ENCODE data around the gene PUS10. TPM values are rescaled to one million over a fixed set of nuclear protein-coding genes. Genes with fewer than 3 reads are reported as not detected.

PUS10 gene
- total RNA-seq, 4 donors from 2014 or later, result 3.8 to 26.4 (median 12.1) TPM

GRCh38 chr2:60966507-60967405, 51.3 kb downstream of the PUS10 start:
- in situ Hi-C loops (cut with MboI; ENCODE audit: low pct_ligation_motif_present in 1 of 4, low pct_unique_long_range_greater_than_20kb in 1 of 4, low sequenced_read_pairs in 3 of 4), result no loop called here

GRCh38 chr2:60965499-60965785, 52.6 kb downstream of the PUS10 start:
- H3K27me3 ChIP-seq, result no peaks in the 10 kb centered on the region
- no peaks in the 10 kb centered on the region for H3K9me3 ChIP-seq
- DNase-seq, result no peak
- intact Hi-C loops (cut with DNase I; ENCODE audit: low total_unique reads), result no loop called here
- H3K36me3 ChIP-seq, result no peaks in the 10 kb centered on the region
- TF ChIP-seq POLR2A (IDR thresholded peaks at IDR 0.05) (no peak), POLR2AphosphoS5 (IDR thresholded peaks at IDR 0.05) (no peak), EP300 (IDR thresholded peaks at IDR 0.05; ENCODE audit: low read depth) (no peak), CTCF (IDR thresholded peaks at IDR 0.05) (no peak)
- no peak overlapping the region for H3K4me3 ChIP-seq
- in situ Hi-C loops (cut with MboI; ENCODE audit: low pct_ligation_motif_present in 1 of 4, low pct_unique_long_range_greater_than_20kb in 1 of 4, low sequenced_read_pairs in 3 of 4), result no loop called here
- H3K4me1 ChIP-seq, result peaks cover 0 to 3% (median 0%) of the 10 kb centered on the region in 4 donors
- H3K27ac ChIP-seq, result no peak overlapping the region

More at GRCh38 chr2:60966507-60967405, 51.3 kb downstream of the PUS10 start:
- no peaks in the 10 kb centered on the region for H3K36me3 ChIP-seq
- peaks cover 0 to 13% (median 5%) of the 10 kb centered on the region in 4 donors for H3K4me1 ChIP-seq
- 67 to 77% methylated on average over 1 of the region's 1 CpG for WGBS, 2 donors (ENCODE audit: low coverage in 1 of 2)
- TF ChIP-seq EP300 (IDR thresholded peaks at IDR 0.05; ENCODE audit: low read depth) (no peak), POLR2A (IDR thresholded peaks at IDR 0.05) (no peak), POLR2AphosphoS5 (IDR thresholded peaks at IDR 0.05) (no peak), CTCF (IDR thresholded peaks at IDR 0.05) (no peak)
- no peaks in the 10 kb centered on the region for H3K9me3 ChIP-seq
- DNase-seq, result no peak
- intact Hi-C loops (cut with DNase I; ENCODE audit: low total_unique reads), result no loop called here
- no peak overlapping the region for H3K27ac ChIP-seq
- no peak overlapping the region for H3K4me3 ChIP-seq
- H3K27me3 ChIP-seq, result no peaks in the 10 kb centered on the region

- H3K27me3 ChIP-seq, result no peaks in the 10 kb centered on the region
- no peaks in the 10 kb centered on the region for H3K9me3 ChIP-seq
- H3K27ac ChIP-seq, result no peak overlapping the region
- TF ChIP-seq POLR2AphosphoS5 (IDR thresholded peaks at IDR 0.05), result no peak
- no peak for TF ChIP-seq CTCF (IDR thresholded peaks at IDR 0.05)
- no peaks in the 10 kb centered on the region for H3K36me3 ChIP-seq
- in situ Hi-C loops (cut with MboI; ENCODE audit: low pct_ligation_motif_present in 1 of 4, low pct_unique_long_range_greater_than_20kb in 1 of 4, low sequenced_read_pairs in 3 of 4), result no loop called here
- intact Hi-C loops (cut with DNase I; ENCODE audit: low total_unique reads), result no loop called here
- DNase-seq, result no peak
- whole genome bisulfite sequencing, 2 donors (ENCODE audit: low coverage in 1 of 2), result 73 to 84% methylated on average over 7 of the region's 7 CpGs
- no peak overlapping the region for H3K4me3 ChIP-seq
- H3K4me1 ChIP-seq, result peaks cover 0 to 3% (median 0%) of the 10 kb centered on the region in 4 donors
Observed at GRCh38 chr2:60964651-60965498, 53.2 kb downstream of the PUS10 start.

GRCh38 chr2:60963190-60963589, 54.9 kb downstream of the PUS10 start:
- Histone ChIP-seq H3K4me3 (no peak overlapping the region), H3K9me3 (no peaks in the 10 kb centered on the region), H3K27ac (no peak overlapping the region), H3K4me1 (peaks cover 0 to 7% (median 2%) of the 10 kb centered on the region in 4 donors), H3K27me3 (no peaks in the 10 kb centered on the region), H3K36me3 (no peaks in the 10 kb centered on the region)
- DNase-seq, result no peak
- TF ChIP-seq POLR2A (IDR thresholded peaks at IDR 0.05), result no peak
- no peak for TF ChIP-seq EP300 (IDR thresholded peaks at IDR 0.05; ENCODE audit: low read depth)
- no peak for TF ChIP-seq CTCF (IDR thresholded peaks at IDR 0.05)
- TF ChIP-seq POLR2AphosphoS5 (IDR thresholded peaks at IDR 0.05), result no peak
- in situ Hi-C loops (cut with MboI; ENCODE audit: low pct_ligation_motif_present in 1 of 4, low pct_unique_long_range_greater_than_20kb in 1 of 4, low sequenced_read_pairs in 3 of 4), result no loop called here
- intact Hi-C loops (cut with DNase I; ENCODE audit: low total_unique reads), result no loop called here
